GM10266 (cell line): Measurements from ENCODE around the gene NCKAP5.

Experiments
- DNase-seq: peaks from one replicate; pipeline ENCODE4 v3.0.0; 2012; ENCODE audit errors: extremely low spot score
- CTCF ChIP-seq: IDR thresholded peaks from 2 replicates; pipeline ENCODE4 v1.5.1; 2012; ENCODE audit warnings: mild to moderate bottlenecking, low read depth; ENCODE audit not compliant: control insufficient read depth, insufficient read depth; ENCODE audit errors: missing control alignments

The NCKAP5 gene

GRCh38 chr2:133167223-133167622, 401.0 kb downstream of the NCKAP5 start:
- no peak for TF ChIP-seq CTCF
- no peak for DNase-seq

DNA sequence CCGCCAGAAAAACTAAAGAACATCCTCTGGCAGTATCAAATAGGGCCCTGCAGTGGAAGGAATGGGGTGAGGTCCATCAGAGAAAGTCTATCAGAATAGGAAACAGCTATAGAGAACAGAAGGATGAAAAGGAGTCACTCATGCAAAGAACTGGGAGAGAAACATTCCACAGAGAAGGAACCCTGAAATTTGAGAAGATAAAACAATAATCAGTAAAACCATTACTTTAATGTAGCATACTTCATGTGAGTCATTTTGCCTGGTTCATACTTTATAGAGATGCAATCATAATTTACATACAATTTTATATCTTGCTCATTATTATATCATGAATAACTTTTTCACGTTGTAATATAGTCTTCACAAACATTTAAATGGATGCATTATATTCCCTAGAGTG, 402.2 kb downstream of the NCKAP5 start:
- TF ChIP-seq CTCF: no peak
- DNase-seq: no peak

- no peak for DNase-seq
- TF ChIP-seq CTCF: no peak
These were observed 405.2 kb downstream of the NCKAP5 start for GRCh38 chr2:133163111-133163510.

DNA sequence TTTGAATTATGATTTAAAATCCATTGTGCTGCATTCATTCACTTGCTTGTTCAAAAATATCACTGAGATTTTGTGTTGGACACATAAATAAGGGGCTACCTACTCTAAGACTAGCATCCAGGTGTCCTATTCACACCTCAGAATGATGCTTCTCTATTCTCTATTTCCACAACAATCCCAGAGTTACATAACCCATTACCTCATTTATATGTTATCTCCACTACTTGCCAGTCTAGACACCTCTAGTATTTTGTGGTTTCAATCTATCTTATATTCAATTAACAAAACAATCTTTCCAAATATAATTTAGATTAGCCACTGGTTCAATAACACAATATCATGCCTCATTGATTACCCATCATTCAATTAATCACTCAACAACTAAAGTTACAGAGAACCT, 409.8 kb downstream of the NCKAP5 start:
- DNase-seq: no peak
- no peak for TF ChIP-seq CTCF

DNA sequence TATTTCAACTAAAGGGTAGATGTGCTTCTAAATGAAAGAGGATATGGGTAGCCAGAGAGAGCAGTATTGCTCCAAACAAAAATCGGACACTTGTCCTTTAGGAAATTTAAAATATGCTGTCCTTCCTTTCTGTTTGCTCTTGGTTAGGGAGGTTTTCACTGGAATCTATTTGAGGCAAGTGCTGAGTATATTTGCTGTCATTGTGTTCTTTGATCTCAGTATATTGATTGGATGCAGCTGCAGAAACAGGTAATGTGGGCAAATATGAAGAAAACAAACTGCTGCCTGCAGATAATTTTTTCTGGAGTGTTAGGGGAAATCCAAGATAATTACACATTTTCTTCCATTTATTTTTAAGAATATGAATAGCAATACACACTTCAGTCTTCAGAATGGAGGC, 410.2 kb downstream of the NCKAP5 start:
- no peak for TF ChIP-seq CTCF

DNA sequence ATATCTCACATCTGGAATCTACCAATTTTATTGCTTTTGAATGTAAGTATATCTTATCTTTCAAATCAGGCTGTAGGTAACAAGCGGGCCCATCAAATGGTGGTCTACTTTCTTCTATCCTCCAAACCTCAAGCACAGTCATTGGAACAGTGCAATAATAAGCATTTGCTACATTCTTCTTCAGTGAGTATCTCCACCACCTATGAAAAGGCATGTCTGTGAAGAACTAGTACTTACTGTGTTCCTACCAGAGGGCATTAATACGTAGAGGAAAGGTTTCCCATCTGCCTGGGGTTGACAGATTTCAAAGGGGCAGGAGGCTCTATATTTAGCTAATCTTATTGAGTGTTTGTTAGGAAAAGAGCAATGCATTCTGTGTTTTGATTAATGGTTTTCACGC, 411.1 kb downstream of the NCKAP5 start:
- no peak for DNase-seq
- TF ChIP-seq CTCF: no peak

More for the DNA sequence above, 410.2 kb downstream of the NCKAP5 start:
- no peak for DNase-seq

- DNase-seq: no peak
- TF ChIP-seq CTCF: no peak
These were observed 415.5 kb downstream of the NCKAP5 start for GRCh38 chr2:133152801-133153200.
